ENCODE data around the gene RHAG.

DNA sequence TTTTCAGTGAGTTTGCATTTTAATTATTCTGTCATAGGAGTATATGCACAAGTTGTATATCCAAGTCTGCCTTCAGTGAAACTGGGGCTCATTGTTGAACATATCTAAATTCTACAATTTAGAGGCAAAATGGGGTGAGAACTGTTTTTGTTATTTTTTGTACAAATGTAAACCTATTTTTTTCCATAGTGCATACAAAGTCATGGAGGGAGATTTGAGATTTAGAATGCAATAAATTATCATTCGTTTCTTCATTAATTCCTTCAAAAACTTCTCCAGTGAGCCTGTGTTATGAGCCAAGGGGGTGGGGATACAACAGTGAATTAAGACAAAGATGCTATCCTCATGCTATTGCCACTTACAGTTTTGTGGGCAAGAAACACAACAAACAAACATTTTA lies 29.8 kb upstream of the RHAG start:
- TF ChIP-seq CTCF (conservative IDR thresholded peaks at IDR 0.05; ENCODE audit: low read depth in 2 of 2): no peak
- no peak for TF ChIP-seq NANOG (IDR thresholded peaks at IDR 0.05; ENCODE audit: borderline replicate concordance)
- no peak for TF ChIP-seq POLR2AphosphoS5 (IDR thresholded peaks at IDR 0.05; ENCODE audit: low read depth)
- TF ChIP-seq, protein P1, sequence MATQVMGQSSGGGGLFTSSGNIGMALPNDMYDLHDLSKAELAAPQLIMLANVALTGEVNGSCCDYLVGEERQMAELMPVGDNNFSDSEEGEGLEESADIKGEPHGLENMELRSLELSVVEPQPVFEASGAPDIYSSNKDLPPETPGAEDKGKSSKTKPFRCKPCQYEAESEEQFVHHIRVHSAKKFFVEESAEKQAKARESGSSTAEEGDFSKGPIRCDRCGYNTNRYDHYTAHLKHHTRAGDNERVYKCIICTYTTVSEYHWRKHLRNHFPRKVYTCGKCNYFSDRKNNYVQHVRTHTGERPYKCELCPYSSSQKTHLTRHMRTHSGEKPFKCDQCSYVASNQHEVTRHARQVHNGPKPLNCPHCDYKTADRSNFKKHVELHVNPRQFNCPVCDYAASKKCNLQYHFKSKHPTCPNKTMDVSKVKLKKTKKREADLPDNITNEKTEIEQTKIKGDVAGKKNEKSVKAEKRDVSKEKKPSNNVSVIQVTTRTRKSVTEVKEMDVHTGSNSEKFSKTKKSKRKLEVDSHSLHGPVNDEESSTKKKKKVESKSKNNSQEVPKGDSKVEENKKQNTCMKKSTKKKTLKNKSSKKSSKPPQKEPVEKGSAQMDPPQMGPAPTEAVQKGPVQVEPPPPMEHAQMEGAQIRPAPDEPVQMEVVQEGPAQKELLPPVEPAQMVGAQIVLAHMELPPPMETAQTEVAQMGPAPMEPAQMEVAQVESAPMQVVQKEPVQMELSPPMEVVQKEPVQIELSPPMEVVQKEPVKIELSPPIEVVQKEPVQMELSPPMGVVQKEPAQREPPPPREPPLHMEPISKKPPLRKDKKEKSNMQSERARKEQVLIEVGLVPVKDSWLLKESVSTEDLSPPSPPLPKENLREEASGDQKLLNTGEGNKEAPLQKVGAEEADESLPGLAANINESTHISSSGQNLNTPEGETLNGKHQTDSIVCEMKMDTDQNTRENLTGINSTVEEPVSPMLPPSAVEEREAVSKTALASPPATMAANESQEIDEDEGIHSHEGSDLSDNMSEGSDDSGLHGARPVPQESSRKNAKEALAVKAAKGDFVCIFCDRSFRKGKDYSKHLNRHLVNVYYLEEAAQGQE (IDR thresholded peaks at IDR 0.05; ENCODE audit: unreplicated experiment): no peak
- no peak for TF ChIP-seq EZH2 (IDR thresholded peaks at IDR 0.05; ENCODE audit: low read depth, unreplicated experiment)
- TF ChIP-seq, protein P2, sequence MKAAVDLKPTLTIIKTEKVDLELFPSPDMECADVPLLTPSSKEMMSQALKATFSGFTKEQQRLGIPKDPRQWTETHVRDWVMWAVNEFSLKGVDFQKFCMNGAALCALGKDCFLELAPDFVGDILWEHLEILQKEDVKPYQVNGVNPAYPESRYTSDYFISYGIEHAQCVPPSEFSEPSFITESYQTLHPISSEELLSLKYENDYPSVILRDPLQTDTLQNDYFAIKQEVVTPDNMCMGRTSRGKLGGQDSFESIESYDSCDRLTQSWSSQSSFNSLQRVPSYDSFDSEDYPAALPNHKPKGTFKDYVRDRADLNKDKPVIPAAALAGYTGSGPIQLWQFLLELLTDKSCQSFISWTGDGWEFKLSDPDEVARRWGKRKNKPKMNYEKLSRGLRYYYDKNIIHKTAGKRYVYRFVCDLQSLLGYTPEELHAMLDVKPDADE (IDR thresholded peaks at IDR 0.05): no peak
- TF ChIP-seq EZH2phosphoT487 (IDR thresholded peaks at IDR 0.05; ENCODE audit: unreplicated experiment): no peak
- TF ChIP-seq JUNB (IDR thresholded peaks at IDR 0.05; ENCODE audit: unreplicated experiment): no peak
- no peak for TF ChIP-seq CREB1 (CRISPR knock-in tag; IDR thresholded peaks at IDR 0.05; ENCODE audit: low read depth)
- no peak for TF ChIP-seq ZNF462 (CRISPR knock-in tag; IDR thresholded peaks at IDR 0.05)
- no peak for TF ChIP-seq ZNF114 (CRISPR knock-in tag; IDR thresholded peaks at IDR 0.05)
- TF ChIP-seq ZNF331 (CRISPR knock-in tag; IDR thresholded peaks at IDR 0.05; ENCODE audit: low read depth): no peak
- TF ChIP-seq STAT1 (IDR thresholded peaks at IDR 0.05; ENCODE audit: unreplicated experiment): no peak

Data from GM23338 (cell line).